Activated CD8-positive, alpha-beta memory T cell treated with anti-CD3 and anti-CD28 coated beads, Interleukin-2, amount 50 U/mL, for 1 hour (primary cell): ENCODE data around the gene MRPS15.
"Not testable (repeated sequence)": the region's sequence is repeated elsewhere in the genome, so short reads cannot be mapped to it uniquely, and the experiment has no call there.

ENCODE experiments used
- DNase-seq: peaks from one replicate; pipeline ENCODE4 v3.0.0-alpha.2; 2020; ENCODE audit errors: extremely low read depth

The MRPS15 gene

DNA sequence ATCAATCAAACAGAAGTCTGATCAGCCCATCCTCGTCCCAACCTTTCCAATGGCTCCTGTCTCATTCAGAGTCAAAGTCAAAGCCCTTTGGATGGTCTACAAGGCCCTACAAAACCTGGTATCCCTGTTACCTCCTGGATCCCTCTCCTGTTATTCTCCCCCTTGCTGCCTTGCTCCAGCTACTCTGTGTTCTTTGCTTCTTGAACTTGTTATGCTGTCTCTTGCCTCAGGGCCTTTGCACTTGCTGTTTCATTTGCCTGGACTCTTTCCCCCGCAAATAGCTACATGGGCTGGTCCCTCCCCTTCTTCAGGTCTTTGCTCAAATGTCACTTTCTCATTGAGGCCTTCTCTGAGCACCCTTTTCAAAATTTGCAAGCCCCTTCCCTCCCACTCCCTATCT lies 19.9 kb upstream of the MRPS15 start:
- no peak for DNase-seq

DNA sequence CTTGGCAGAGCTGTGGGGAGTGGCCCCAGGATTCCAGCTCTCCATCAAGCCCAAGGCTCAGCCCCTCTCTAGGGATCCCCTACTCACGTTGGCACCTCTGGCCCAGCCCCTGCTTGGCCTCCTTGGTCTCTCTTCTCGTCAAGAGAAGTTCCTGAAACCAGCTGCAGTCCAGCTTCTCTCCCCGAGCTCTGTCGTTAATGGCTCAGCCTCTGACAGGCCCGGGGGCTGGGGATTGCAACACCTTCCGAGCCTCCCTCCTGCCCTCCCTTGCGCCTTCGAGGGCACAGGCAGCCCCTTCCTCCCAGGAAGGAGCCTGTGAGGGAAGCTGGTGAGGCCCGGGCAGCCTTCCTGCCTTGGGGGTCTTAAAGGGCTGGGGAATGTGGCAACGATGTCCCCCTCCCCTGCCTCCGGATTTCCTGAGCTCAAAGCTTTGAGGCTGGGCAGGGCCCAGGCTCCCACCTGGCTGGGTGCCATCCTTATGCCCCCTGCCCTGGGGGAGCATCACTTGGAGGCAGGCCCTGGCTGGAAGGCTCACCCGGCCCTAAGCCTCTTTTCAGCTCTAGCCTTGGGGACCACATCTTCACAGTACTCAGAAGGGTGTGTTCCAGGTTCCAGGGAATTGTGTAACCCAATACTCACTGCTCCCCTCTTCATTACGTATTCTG lies 18.7 kb upstream of the MRPS15 start, which contains the start of gene CSF3R:
CSF3R (minus strand) TSS at position 190 of the 665 bp plus-strand sequence. CDS start 3,417 bp downstream, outside the sequence.
- no peak for DNase-seq

DNA sequence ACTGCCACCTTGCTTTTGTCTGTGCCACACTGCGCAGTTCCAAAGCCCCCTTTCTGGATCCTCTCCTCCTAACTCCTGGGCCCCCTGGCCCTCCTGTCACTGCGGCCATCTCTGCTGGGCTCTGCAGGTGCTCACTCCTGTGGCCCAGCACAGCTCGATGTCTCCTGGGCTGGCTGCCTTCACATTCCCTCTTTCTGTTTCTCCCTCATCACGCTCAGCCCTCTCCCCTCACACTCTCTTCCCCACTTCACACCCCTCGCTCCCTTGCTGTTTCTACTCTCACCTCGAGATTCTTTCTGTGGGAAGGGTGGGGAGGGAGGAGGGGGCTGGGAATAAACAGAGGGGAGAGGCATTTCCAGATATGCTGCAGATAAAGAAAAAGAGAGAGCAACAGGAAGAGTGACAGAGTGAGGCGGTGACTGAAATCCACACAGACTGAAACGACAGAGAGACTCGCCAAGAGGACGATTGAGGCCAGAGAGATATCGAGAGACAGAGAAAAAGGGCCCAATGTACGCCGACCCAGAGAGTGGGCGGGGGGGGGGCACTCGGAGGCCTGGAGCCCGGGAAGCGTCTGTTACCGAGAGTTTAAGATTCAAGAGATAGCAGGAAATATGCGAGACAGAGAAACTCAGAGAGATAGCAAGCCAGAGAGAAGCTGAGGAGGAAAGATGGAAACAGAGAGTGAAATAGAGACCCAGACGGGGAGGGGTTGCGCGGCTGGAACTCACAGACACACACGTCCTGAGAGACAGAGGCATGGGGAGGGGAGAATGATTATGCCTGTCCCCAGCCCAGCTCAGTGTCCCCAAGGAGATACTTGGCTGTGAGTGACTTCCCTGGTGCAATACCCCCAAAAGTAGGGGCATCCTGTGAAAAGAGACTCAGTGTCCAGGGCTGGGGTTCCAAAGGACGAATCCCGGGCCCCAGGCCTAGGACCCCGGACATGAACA lies 17.9 kb upstream of the MRPS15 start:
- no peak for DNase-seq

DNA sequence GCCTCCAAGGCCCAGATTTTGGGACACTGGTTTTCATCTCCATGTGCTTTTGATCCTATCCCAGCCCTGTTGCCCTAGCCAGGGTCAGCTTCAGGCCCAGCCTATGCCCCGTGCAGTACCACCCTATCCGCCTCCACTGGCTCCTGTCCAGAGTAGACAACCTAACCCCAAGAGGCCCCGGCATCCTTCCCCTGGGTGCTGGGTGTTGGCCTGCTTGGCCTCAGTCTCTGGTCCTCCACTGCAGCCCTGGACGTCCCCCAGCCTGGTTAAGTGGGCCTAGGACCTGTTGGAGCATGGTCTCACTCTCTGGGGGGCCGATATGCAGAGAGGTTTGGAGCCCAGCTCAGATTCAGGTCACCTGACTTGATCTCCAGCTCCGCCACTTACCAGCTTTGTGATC lies 16.9 kb upstream of the MRPS15 start:
- DNase-seq = no peak

DNA sequence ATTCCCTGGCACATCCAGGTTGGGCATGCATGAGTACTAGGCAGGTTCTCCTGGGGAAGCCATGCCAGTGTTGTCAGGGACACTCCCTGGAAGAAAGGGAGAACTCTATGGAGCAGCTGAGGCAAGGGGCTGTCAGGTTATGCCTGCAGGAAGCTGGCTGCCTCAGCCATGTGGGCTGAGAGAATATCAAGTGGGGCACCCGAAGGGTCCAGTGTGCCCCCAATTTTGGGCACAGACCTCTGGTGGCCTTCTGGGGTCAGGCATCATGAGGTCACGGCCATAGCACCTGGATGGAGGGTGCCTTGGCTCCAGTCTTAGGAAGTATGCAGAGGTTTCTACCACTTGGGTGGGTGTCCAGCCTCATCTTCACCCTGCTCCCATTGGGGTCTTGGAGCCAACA lies 16.0 kb upstream of the MRPS15 start:
- DNase-seq = no peak

DNA sequence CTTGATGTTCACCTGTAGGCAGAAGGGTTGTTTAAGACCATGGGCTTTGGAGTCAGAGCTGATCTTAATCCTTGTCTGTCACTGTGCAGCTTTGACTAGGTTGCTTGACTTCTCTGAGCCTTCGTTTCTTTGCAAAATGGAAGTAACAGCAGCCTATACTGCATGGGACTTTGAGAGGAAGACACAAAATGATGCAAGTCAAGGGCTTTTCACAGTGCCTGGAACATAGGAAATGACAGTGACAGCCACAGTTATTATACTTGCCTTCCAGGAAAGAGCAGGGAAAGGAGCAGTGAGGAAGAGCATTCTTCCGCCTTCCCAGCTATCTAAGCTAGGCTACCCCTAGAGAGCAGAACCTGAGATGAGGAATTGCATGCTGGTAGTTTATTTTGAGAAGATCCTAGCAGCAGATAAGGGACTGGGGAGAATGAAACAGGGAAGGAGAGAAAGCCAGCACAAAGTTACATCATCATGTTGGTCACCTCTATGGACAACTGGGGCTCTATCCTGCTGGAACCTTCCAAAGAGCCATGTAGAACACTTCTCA lies 15.4 kb upstream of the MRPS15 start:
- DNase-seq = no peak

DNA sequence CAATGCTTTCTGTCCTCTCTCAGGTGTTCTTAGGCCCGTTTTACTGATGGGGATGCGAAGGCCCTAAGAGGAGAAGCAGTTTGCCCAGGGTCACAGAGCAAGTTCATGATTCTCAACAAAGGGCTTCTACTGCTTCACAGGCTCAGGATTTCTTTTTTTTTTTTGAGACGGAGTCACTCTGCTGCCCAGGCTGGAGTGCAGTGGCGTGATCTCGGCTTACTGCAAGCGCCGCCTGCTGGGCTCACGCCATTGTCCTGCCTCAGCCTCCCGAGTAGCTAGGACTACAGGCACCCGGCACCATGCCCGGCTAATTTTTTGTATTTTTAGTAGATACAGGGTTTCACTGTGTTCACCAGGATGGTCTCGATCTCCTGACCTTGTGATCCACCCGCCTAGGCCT lies 13.4 kb upstream of the MRPS15 start:
- not testable (repeated sequence) for DNase-seq

DNA sequence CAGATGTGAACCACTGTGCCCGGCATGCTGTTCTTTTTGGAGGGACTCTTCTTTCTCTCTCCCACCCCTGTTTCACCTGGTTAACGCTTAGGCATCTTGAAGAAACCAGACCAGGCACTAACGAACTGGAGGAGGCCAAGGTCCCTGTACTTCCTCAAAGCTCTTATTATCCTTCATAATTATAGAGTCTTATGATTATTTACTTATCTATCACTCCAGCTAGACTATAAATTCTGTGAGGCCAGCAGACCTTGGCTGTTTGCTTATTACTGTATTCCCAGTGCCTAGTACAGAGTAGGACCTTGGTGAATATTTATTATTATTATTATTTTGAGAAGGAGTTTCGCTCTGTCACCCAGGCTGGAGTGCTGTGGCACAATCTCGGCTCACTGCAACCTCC lies 12.8 kb upstream of the MRPS15 start:
- no peak for DNase-seq

DNA sequence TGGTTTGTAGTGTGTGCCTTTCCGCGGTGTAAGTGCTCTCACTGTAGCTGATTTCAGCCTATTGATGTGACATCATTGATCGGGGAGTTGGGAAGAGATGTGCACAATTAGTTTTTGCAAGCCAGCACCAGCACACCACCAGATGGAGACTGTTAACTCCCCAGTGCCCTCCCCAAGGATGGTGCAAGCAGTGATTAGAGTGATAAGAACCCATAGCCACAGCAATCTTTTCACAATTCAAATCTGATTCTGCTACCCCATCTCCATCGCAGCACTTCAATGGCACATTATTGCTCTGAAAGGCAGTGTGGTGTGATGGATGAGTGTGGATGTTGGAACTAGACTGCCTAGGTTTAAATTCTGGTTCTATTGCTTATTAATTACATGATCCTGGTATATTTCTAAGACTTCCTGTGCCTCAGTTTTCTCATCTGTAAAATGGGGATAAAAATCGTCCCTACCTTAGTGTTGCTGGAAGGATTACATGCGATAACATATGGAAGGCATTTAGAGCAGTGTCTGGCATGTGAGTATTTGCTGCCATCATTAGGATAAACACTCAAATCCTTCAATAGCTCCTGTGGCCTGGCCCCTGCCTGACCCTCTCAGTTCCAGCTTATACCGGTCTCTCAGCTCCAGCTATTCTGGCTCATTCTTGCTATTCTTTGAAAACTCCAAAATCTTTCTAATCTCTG lies 11.9 kb upstream of the MRPS15 start:
- DNase-seq = no peak

DNA sequence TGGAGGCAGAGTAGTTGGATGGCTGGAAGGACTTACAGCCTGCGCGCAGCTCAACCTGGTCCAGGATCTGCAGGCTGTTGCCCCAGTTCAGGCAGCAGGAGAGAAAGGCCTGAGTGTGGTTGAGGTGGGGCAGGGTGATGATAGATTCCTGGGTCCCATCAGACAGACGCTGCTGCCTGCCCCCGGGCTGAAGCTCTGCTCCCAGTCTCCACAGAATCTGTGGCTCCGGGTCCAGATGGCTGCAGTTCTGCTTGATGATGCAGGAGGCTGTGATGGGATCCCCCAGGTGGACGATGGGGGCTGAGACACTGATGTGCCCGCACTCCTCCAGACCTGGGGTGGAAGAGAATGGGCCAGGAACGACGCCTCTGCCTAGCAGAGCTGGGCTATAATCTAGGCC lies 11.2 kb upstream of the MRPS15 start:
- DNase-seq = no peak

DNA sequence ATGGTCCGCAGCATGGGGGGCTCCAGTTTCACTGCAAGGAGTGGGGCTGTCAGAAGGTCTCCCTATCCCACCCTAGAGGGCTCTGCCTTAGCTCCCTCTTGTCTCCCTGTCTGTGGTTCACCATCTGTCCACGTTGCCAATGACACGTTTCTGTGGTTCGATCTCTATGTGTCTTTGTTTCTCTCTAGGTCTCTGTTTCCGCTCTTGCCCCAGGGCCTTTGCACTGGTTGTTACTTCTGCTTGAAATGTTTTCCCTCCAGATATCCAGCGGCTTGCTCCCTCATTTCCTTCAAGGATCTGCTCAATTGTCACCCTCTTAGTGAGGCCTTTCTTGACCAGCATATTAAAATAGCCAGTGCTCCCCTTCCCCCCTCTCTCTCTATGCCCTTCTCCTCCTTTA lies 8.5 kb upstream of the MRPS15 start:
- no peak for DNase-seq

DNA sequence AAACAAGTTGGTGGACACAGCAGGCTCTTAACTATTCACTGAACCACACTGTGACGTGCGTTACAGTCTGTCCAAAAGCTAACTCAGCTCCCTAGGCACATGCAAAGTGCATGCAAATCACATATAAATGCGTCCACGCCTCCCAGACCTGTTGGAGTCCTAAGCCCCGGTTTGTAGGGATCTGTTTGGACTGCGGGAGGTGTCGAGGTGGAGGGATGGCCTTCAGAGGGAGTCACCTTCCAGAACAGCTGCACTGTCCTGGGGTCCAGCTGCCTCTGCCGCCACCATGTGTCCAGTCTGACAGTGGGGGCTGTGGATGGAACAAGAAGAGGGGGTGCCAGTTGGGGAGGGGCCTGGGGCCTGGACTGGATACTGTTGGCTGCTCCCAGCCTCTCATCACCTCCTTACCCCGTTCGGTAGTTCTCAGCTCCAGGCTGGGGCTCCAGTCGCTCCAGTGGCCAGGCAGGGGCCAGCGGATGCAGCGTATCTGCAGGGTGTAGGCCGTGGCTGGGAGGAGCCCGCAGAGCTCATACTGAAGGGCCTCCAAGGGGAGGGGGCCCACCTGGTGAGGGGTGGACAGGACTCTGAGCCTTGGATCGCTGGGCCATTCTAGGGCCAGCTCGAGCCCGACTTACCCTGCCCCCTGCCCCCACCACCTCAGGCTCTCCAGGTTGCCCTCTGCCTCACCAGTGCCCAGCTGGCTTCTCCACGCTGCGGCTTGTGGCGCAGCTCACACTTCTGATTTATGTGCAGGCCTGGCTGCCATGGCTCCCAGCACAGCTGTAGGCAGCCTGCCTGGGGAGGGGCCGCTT lies 7.9 kb upstream of the MRPS15 start:
- no peak for DNase-seq

DNA sequence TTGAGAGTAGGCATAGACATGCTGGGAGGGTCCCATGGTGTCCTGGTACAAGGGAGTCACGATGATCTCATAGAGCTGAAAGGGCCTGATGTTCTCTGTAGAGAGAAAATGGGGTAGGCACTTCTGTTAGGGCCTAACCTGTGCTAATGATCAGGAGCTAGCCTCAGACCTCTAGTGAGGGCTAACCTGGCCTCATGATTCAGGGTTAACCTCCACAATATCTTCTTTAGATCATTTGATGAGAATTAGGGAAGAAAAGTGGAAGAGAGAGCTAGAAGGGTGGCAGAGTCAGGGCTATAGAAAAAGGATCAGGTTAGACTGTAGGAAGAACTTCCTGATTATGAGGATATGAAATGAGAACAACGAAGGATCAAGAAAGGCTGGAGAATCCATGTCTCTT lies 5.0 kb upstream of the MRPS15 start:
- DNase-seq = no peak

DNA sequence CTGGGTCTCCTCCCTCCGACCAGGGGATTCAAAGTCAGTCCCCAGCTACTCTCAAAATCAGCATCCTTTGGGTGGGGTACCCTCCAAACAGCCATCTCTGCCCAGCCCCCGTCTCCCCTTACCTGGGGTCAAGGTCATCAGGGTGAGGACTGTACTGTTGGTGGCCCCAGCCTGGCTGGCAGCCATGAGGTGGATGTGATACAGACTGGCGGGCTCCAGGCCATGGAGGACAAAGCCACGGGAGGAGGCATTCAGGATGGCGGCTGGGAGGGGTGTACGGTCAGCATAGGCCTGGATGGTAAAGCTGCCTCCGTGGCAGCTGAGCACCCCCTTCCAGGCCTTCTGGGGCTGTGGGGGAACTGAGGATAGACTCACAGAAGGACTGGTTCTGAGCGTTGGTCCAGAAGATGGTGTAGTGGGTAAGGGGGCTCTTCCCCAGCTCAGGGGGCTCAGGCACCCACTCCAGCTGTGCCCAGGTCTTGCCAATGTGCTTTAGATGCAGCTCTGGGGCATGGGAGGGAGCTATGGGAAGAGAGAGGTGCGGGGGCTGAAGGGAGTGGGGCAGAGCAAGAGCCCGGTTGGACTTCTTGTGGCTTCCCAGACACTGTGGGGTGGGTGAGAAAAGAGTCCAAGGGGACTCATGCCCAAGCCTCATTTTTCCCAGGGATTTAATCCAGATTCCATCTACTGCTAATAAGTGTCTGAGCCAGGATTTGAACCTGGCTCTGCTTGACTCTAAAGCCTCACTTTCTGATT lies 3.7 kb upstream of the MRPS15 start:
- no peak for DNase-seq

DNA sequence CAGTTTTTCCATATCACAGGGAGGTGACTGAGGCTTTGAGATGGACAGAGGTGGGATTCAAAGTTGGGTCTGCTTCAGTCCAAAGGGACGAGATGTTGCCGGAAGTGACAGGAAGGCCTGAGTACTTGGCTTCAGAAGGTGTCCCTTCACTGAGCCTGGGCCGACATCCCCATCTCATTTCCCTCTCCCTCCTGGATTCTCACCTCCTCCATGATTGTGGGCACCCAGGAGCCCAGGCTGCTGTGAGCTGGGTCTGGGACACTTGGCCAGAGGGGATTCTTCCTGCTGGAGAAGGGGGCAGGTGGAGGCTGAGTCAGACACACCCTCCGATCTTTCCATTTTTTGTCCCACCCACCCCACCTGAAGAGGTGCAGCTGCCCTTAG lies 2.8 kb upstream of the MRPS15 start:
- no peak for DNase-seq

DNA sequence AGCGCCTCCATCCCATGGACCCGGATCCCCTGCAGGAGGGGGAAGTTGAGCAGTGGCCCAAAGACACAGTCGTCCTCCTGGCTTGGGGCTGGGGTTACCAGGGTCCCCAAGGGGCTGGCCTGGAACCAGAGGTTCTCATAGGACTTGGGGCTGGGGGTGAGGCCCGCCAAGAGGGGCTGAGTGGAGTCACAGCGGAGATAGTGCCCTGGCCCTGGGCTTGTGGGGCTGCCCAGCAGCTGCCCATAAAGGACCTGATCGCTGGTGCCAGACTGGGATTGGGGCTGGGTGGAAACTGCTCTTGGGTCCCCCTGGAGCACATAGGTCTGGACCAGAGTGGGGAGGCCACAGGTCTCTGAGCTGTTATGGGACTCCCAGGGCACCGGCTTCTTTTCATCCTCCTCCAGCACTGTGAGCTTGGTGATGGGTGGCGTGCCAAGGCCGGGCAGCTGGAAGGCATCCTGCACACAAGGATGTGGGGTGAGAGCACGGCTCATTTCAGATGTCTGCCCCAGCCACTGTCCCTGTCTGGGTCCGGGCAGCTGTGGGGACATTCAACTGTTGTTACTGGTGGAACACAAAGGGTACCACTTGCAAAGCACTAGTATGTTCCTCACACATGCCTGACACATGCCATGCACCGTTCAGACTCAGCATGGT lies 2.3 kb upstream of the MRPS15 start:
- no peak for DNase-seq

DNA sequence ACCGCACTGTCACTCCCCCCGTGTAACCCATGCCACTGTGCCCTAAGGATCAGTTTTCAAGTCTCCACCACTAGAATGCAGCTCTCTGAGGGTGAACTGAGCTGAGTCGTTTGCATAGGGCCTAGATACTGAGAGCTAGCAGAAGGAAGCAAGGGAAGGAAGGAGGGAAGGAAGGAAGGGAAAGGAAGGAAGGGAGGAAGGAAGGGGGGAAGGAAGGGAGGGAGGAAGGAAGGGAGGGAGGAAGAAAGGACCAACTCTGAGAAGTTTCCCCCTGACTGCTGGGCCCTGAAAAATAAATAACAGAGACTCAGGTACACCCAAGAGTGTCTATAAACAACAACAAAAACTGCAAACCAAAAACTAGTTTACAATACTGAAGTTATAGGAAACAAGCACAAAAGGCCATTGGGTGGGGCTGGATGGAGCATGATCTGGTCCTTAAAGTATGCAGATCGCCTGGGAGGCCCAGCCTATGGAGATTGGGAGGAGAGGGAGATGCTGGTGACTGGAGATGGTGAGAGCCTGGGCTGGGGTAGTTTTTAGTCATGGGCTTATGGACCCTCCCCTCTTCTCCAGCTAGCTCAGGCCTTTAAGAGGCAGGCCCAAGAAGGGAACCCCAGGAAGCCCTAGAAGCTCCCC lies 1.7 kb upstream of the MRPS15 start:
- DNase-seq = no peak

DNA sequence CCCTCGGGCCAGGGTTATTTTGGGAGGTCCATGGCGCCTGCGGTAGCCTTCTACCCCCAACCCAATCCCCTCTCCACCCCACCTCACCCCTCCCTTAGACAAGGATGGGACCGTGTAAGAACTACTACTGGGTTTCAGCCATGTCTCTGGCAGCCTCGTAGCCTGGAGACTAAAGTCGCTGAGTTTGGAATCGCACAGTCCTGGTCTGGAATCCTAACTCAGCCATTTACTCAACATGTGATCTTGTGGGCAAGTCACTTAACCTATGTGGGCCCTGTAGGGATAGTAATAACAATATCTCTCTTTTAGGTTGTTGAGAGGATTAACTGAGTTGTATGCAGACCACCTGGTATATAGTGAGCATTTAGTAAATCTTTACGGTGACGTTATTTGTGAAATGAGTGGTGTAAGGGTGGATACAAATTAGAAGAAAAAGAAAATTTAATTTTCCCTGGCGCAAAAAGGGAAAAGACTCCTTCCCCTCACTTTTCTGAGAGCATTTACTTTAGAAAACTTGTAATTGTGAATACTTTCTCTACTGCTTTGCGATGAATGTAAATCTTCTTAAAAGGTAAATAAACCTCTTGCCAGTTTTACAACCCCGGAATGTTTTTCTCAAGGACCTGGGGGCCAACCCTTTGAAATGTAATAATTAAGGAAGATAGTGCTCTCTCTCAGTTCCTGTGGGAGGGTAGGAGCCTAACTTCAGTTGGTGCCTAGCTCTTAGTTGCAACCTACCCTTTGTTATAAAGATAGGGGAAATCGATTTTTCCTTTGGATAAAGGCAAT lies 615 bp upstream of the MRPS15 start:
- DNase-seq = no peak

DNA sequence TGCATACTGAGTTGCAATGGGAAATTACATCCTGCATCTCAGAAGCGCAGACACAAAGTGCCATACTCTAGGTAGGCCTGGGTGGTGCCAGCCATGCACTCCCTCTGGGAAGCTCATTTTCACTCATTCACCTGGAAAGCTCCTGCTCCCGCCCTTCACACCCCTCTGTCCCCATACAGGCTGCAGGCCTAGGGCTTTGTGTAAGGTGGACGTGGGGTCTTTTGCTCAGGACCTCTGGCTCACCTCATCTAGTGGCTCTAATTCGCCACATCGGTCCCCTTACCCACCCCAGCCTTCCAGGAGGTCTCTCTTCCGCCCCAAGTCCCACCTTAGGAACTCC lies 751 bp downstream of the MRPS15 start:
- DNase-seq = no peak
